HepG2 (cell line): ENCODE measurements around the gene FITM1. TPM values are rescaled to one million over a fixed set of nuclear protein-coding genes. Genes with fewer than 3 reads are reported as not detected.

Experiments
- CCDC6 ChIP-seq: sonication (generic); formaldehyde crosslinking; IDR thresholded peaks from 2 replicates; pipeline ENCODE4 v1.8.1; 2022; ENCODE audit warnings: mild to moderate bottlenecking, missing genetic modification reagents, moderate library complexity
- FOXO4 ChIP-seq: sonication (generic); formaldehyde crosslinking; conservative IDR thresholded peaks from 2 replicates; pipeline ENCODE4 v1.8.1; 2023; ENCODE audit warnings: missing genetic modification reagents
- GMEB2 ChIP-seq: IDR thresholded peaks from 2 replicates; pipeline ENCODE4 v1.6.1; 2016; ENCODE audit warnings: missing biosample characterization, missing genetic modification reagents, low read depth
- ISL2 ChIP-seq: sonication (generic); formaldehyde crosslinking; IDR thresholded peaks from 2 replicates; pipeline ENCODE4 v1.5.0; 2020; ENCODE audit warnings: missing genetic modification reagents
- KMT2A ChIP-seq: sonication (generic); formaldehyde crosslinking; IDR thresholded peaks from 2 replicates; pipeline ENCODE4 v1.4.0; 2020; ENCODE audit warnings: missing genetic modification reagents
- MAFK ChIP-seq, 2 experiments: IDR thresholded peaks in 1 of 2; conservative IDR thresholded peaks in 1 of 2; 2 replicates each; pipeline ENCODE4 v1.6.1; 2011; ENCODE audit warnings: improper control_type of control experiment in 2 of 2, low read length in 2 of 2
- MTERF4 ChIP-seq: sonication (generic); formaldehyde crosslinking; IDR thresholded peaks from 2 replicates; pipeline ENCODE4 v1.8.0; 2023; ENCODE audit warnings: mild to moderate bottlenecking, missing genetic modification reagents
- NFKBIZ ChIP-seq: IDR thresholded peaks from 2 replicates; pipeline ENCODE4 v1.6.1; 2018; ENCODE audit warnings: missing genetic modification reagents, missing compliant biosample characterization
- REL ChIP-seq: sonication (generic); formaldehyde crosslinking; conservative IDR thresholded peaks from 2 replicates; pipeline ENCODE4 v1.8.0; 2022; ENCODE audit warnings: mild to moderate bottlenecking, missing genetic modification reagents, moderate library complexity
- TEAD2 ChIP-seq: sonication (generic); formaldehyde crosslinking; IDR thresholded peaks from 2 replicates; pipeline ENCODE4 v1.9.0; 2021; ENCODE audit warnings: missing genetic modification reagents
- YEATS2 ChIP-seq: sonication (generic); formaldehyde crosslinking; IDR thresholded peaks from 2 replicates; pipeline ENCODE4 v1.4.0; 2020; ENCODE audit warnings: missing genetic modification reagents, borderline replicate concordance
- ZBTB8A ChIP-seq: sonication (generic); formaldehyde crosslinking; IDR thresholded peaks from 2 replicates; pipeline ENCODE4 v1.4.0; 2020; ENCODE audit warnings: mild to moderate bottlenecking, low read depth, missing genetic modification reagents, borderline replicate concordance
- ZNF124 ChIP-seq: sonication (generic); formaldehyde crosslinking; IDR thresholded peaks from 2 replicates; pipeline ENCODE4 v1.4.0; 2020; ENCODE audit warnings: missing genetic modification reagents
- ZNF317 ChIP-seq: sonication (generic); formaldehyde crosslinking; IDR thresholded peaks from 2 replicates; pipeline ENCODE4 v1.5.0; 2020; ENCODE audit warnings: mild to moderate bottlenecking, missing genetic modification reagents
- ZNF574 ChIP-seq: sonication (generic); formaldehyde crosslinking; IDR thresholded peaks from 2 replicates; pipeline ENCODE4 v1.4.0; 2020; ENCODE audit warnings: missing genetic modification reagents
- ZNF607 ChIP-seq: sonication (generic); formaldehyde crosslinking; IDR thresholded peaks from 2 replicates; pipeline ENCODE4 v1.5.1; 2020; ENCODE audit warnings: missing genetic modification reagents, mild to moderate bottlenecking, borderline replicate concordance
- ZNF709 ChIP-seq: sonication (generic); formaldehyde crosslinking; IDR thresholded peaks from 2 replicates; pipeline ENCODE4 v1.5.0; 2020; ENCODE audit warnings: mild to moderate bottlenecking, missing genetic modification reagents
- polyA plus RNA-seq, 8 experiments: library from polyadenylated mRNA; depleted of rRNA in 3 of 8; stranded (reverse) in 7 of 8; unstranded in 1 of 8; fragments of >200 nt; fragmentation: Illumina TruSeq in 4 of 8; extraction: Trizol in 4 of 8; gene quantifications; 2 replicates each; pipeline versions ENCODE4 v1.2.1 to v1.2.3, GENCODE V29; 2011 to 2016; ENCODE audit warnings: low read depth in 4 of 8, missing spikeins in 1 of 8, mixed read lengths in 1 of 8; ENCODE audit not compliant: insufficient read depth in 1 of 8
- total RNA-seq, 5 experiments: library from RNA; depleted of rRNA; stranded (reverse); fragments of >200 nt; fragmentation: Illumina TruSeq; extraction: Trizol; gene quantifications; 2 replicates each; pipeline ENCODE4 v1.2.3, GENCODE V29; 2016; ENCODE audit warnings: low read depth in 1 of 5
- TF ChIP-seq, protein P1 (sequence below): sonication (generic); formaldehyde crosslinking; IDR thresholded peaks from 2 replicates; pipeline ENCODE4 v1.5.1; 2020; ENCODE audit warnings: mild to moderate bottlenecking, moderate library complexity, missing genetic modification reagents

The FITM1 gene
- total and polyA plus RNA-seq, 2 of the 13 experiments (the other 11 are each of a cell fraction or from before 2014, with no cell fraction given), result 2.7 to 5.8 TPM

GRCh38 chr14:24095271-24096068 is 35.0 kb upstream of the FITM1 start (continued):
- TF ChIP-seq ZNF574 (CRISPR knock-in tag) (peak; percentile 94), MTERF4 (CRISPR knock-in tag) (no peak), ZNF317 (peak; percentile 91), REL (no peak), YEATS2 (peak; percentile 96), KMT2A (CRISPR knock-in tag) (peak; percentile 81), ZNF124 (peak; percentile 95), MAFK (conservative IDR thresholded peaks at IDR 0.05 in 1 of 2, IDR thresholded peaks at IDR 0.05 in 1 of 2; ENCODE audit: low read length in 2 of 2) (no peak), FOXO4 (CRISPR knock-in tag) (no peak), NFKBIZ (CRISPR knock-in tag) (peak; percentile 96), ISL2 (CRISPR knock-in tag) (peak; percentile 74), CCDC6 (no peak), ZNF607 (CRISPR knock-in tag) (no peak), TEAD2 (no peak), ZNF709 (CRISPR knock-in tag) (no peak), GMEB2 (CRISPR knock-in tag) (no peak; the same call in 1 of the 2 replicates), ZBTB8A (CRISPR knock-in tag) (peak; percentile 99)
- TF ChIP-seq, protein P1, sequence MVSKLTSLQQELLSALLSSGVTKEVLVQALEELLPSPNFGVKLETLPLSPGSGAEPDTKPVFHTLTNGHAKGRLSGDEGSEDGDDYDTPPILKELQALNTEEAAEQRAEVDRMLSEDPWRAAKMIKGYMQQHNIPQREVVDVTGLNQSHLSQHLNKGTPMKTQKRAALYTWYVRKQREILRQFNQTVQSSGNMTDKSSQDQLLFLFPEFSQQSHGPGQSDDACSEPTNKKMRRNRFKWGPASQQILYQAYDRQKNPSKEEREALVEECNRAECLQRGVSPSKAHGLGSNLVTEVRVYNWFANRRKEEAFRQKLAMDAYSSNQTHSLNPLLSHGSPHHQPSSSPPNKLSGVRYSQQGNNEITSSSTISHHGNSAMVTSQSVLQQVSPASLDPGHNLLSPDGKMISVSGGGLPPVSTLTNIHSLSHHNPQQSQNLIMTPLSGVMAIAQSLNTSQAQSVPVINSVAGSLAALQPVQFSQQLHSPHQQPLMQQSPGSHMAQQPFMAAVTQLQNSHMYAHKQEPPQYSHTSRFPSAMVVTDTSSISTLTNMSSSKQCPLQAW (CRISPR knock-in tag), result no peak
- TF ChIP-seq, all 625 proteins: peak for 416
